ENCODE measurements around the gene CHRFAM7A. TPM values are rescaled to one million over a fixed set of nuclear protein-coding genes. Genes with fewer than 3 reads are reported as not detected.

Gene CHRFAM7A
- total RNA-seq, result 14.8 TPM

GRCh38 chr15:30392766-30393663 lies at the start of gene CHRFAM7A:
Gene CHRFAM7A (minus strand): TSS chr15:30393540. CDS start chr15:30383351, 10,189 bp downstream.

GRCh38 chr15:30414160-30414559 lies 20.8 kb upstream of the CHRFAM7A start, which contains the start of gene GOLGA8R:
Gene GOLGA8R (minus strand): TSS chr15:30414260. CDS start chr15:30414162, 98 bp downstream.

Small RNAs within 50 kb of the gene (small RNA-seq; reads per million reads assigned to genes)
- not detected for gene AC019322.2
- gene RF00019, result not detected
- not detected for gene RF00096
- not detected for gene RN7SL196P

Other genes starting within 250 kb of the CHRFAM7A start
- gene GOLGA8R, start 20.7 kb upstream of the CHRFAM7A start, total RNA-seq, result 2.1 TPM
- gene GOLGA8Q, start 158.5 kb upstream of the CHRFAM7A start, total RNA-seq, result 0.69 TPM
- 2.1 TPM for gene GOLGA8H, start 210.5 kb upstream of the CHRFAM7A start, total RNA-seq

Data from diencephalon (tissue), 1 donor.